ENCODE data around the gene SNCG. TPM values are rescaled to one million over a fixed set of nuclear protein-coding genes. Genes with fewer than 3 reads are reported as not detected.

Gene SNCG
- total RNA-seq, 1 experiment from 2014 or later, result 61.1 TPM

GRCh38 chr10:86972613-86973380 is 14.4 kb downstream of the SNCG start:
- BruUV-seq (replicated peaks), result no TSS peak
- ChIA-PET CTCF (no interaction called here), POLR2A (no interaction called here), RAD21 (ENCODE audit: low non-redundant PET in 1 of 2, low total read pairs in 2 of 2, uncharacterized antibody in 2 of 2, unreplicated experiment in 2 of 2) (no interaction called here)
- intact Hi-C loops (cut with micrococcal nuclease), result no loop called here
- Histone ChIP-seq H3K4me1 (ENCODE audit: control insufficient read depth in 1 of 2, insufficient read depth in 2 of 2, low read length in 2 of 2) (peaks cover 37 to 83% of the 10 kb centered on the region in 2 experiments), H3K9ac (ENCODE audit: low read length) (peak overlapping the region; percentile 98), H3K4me2 (ENCODE audit: low read length) (peak overlapping the region; percentile 90), H3K4me3 (replicated peaks in 1 of 2; ENCODE audit: low read depth in 1 of 2, low read length in 2 of 2) (no peak overlapping the region), H3K9me3 (ENCODE audit: control insufficient read depth in 1 of 2, insufficient read depth in 1 of 2, low read depth in 1 of 2, low read length in 2 of 2) (no peaks in the 10 kb centered on the region), H3K27me3 (ENCODE audit: insufficient read depth, low read length) (no peaks in the 10 kb centered on the region), H3K79me2 (ENCODE audit: insufficient read depth, low read length) (peaks cover 30% of the 10 kb centered on the region), H3K9me2 (ENCODE audit: insufficient read depth) (no peaks in the 10 kb centered on the region), H3K27ac (ENCODE audit: low read depth, low read length) (peak overlapping the region; percentile 95), H4K20me1 (ENCODE audit: insufficient read depth) (no peaks in the 10 kb centered on the region), H2AFZ (ENCODE audit: low read depth, low read length, poor library complexity, severe bottlenecking) (no peak overlapping the region), H3K36me3 (ENCODE audit: control insufficient read depth in 1 of 2, insufficient read depth in 2 of 2, low read length in 2 of 2) (no peaks in the 10 kb centered on the region)
- DNase-seq (ENCODE audit: low read depth, low spot score), result no peak
- no peak for ATAC-seq
- TF ChIP-seq ATF3 (IDR thresholded peaks at IDR 0.05) (no peak), RAD21 (IDR thresholded peaks at IDR 0.05; ENCODE audit: low read depth) (no peak), TCF7L2 (IDR thresholded peaks at IDR 0.05; ENCODE audit: borderline replicate concordance, extremely low read depth, insufficient read depth, insufficient read length) (no peak), EZH2phosphoT487 (IDR thresholded peaks at IDR 0.05; ENCODE audit: borderline replicate concordance) (no peak)

DNA sequence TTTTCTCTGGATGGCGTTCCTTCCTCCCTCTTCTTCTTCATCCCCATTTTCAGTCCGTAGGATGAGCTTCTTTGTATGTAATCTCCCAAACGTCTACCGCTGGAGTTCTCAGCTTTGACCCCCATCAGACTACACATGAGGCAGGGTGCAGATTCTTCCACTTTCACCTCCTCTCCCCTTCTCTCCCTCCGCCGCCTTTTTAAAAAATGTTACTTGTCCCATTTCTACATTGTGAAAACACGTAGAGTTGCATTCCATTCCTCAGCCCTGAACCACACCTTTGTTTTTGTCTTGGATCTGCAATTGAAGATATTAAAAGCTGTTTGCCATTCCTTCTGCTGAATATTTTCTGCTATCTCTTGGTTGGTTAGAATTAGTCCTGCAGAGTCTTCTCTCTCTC is 16.1 kb downstream of the SNCG start:
- no peak for TF ChIP-seq POLR2AphosphoS5 (IDR thresholded peaks at IDR 0.05; ENCODE audit: low read depth, low read length)
- TF ChIP-seq SIN3A (IDR thresholded peaks at IDR 0.05; ENCODE audit: low read depth), result no peak
- TF ChIP-seq POLR2A (IDR thresholded peaks at IDR 0.05; ENCODE audit: borderline replicate concordance, extremely low read depth, insufficient read depth, insufficient read length), result no peak
- no peak for TF ChIP-seq ELF1 (IDR thresholded peaks at IDR 0.05; ENCODE audit: borderline replicate concordance, low read depth)
- TF ChIP-seq EZH2phosphoT487 (IDR thresholded peaks at IDR 0.05; ENCODE audit: borderline replicate concordance), result no peak
- TF ChIP-seq, protein P1, sequence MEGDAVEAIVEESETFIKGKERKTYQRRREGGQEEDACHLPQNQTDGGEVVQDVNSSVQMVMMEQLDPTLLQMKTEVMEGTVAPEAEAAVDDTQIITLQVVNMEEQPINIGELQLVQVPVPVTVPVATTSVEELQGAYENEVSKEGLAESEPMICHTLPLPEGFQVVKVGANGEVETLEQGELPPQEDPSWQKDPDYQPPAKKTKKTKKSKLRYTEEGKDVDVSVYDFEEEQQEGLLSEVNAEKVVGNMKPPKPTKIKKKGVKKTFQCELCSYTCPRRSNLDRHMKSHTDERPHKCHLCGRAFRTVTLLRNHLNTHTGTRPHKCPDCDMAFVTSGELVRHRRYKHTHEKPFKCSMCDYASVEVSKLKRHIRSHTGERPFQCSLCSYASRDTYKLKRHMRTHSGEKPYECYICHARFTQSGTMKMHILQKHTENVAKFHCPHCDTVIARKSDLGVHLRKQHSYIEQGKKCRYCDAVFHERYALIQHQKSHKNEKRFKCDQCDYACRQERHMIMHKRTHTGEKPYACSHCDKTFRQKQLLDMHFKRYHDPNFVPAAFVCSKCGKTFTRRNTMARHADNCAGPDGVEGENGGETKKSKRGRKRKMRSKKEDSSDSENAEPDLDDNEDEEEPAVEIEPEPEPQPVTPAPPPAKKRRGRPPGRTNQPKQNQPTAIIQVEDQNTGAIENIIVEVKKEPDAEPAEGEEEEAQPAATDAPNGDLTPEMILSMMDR (IDR thresholded peaks at IDR 0.05 in 2 of 3, conservative IDR thresholded peaks at IDR 0.05 in 1 of 3; ENCODE audit: borderline replicate concordance in 1 of 3, insufficient read depth in 1 of 3, low read depth in 2 of 3, low read length in 2 of 3), result no peak
- TF ChIP-seq CEBPB (IDR thresholded peaks at IDR 0.05; ENCODE audit: low read depth), result no peak
- no peak for TF ChIP-seq RAD21 (IDR thresholded peaks at IDR 0.05; ENCODE audit: low read depth)
- TF ChIP-seq EGR1 (IDR thresholded peaks at IDR 0.05; ENCODE audit: low read depth), result no peak
- TF ChIP-seq YY1 (IDR thresholded peaks at IDR 0.05; ENCODE audit: extremely low read depth, insufficient replicate concordance, low read depth, low read length), result no peak
- no peak for TF ChIP-seq ZNF274 (IDR thresholded peaks at IDR 0.05; ENCODE audit: low read depth, low read length)
- no peak for TF ChIP-seq SRF (IDR thresholded peaks at IDR 0.05; ENCODE audit: low read depth)
- no peak for TF ChIP-seq ATF3 (IDR thresholded peaks at IDR 0.05)
- no peak for TF ChIP-seq EZH2 (IDR thresholded peaks at IDR 0.05)
- ChIA-PET RAD21 (ENCODE audit: low non-redundant PET in 1 of 2, low total read pairs in 2 of 2, uncharacterized antibody in 2 of 2, unreplicated experiment in 2 of 2) (no interaction called here), CTCF (no interaction called here), POLR2A (no interaction called here)
- Histone ChIP-seq H3K4me2 (ENCODE audit: low read length) (peak overlapping the region; percentile 51), H3K27me3 (ENCODE audit: insufficient read depth, low read length) (no peaks in the 10 kb centered on the region), H2AFZ (ENCODE audit: low read depth, low read length, poor library complexity, severe bottlenecking) (no peak overlapping the region), H3K4me1 (ENCODE audit: control insufficient read depth in 1 of 2, insufficient read depth in 2 of 2, low read length in 2 of 2) (peaks cover 45 to 88% of the 10 kb centered on the region in 2 experiments), H3K9me2 (ENCODE audit: insufficient read depth) (no peaks in the 10 kb centered on the region), H4K20me1 (ENCODE audit: insufficient read depth) (no peaks in the 10 kb centered on the region), H3K9me3 (ENCODE audit: control insufficient read depth in 1 of 2, insufficient read depth in 1 of 2, low read depth in 1 of 2, low read length in 2 of 2) (no peaks in the 10 kb centered on the region), H3K9ac (ENCODE audit: low read length) (peak overlapping the region; percentile 21), H3K36me3 (ENCODE audit: control insufficient read depth in 1 of 2, insufficient read depth in 2 of 2, low read length in 2 of 2) (no peaks in the 10 kb centered on the region), H3K4me3 (replicated peaks in 1 of 2; ENCODE audit: low read depth in 1 of 2, low read length in 2 of 2) (0 out of 4 replicates have a peak overlapping the region, but pooled peaks of 1 of the 2 experiments have one; percentile 10), H3K27ac (ENCODE audit: low read depth, low read length) (0 out of 2 replicates have a peak overlapping the region, but pooled peaks have one; percentile 6), H3K79me2 (ENCODE audit: insufficient read depth, low read length) (peaks cover 13% of the 10 kb centered on the region)
- intact Hi-C loops (cut with micrococcal nuclease), result no loop called here
- no peak for ATAC-seq
- DNase-seq (ENCODE audit: low read depth, low spot score), result no peak
- no TSS peak for BruUV-seq (replicated peaks)

Data from HCT116 (cell line).